Loucy (cell line): ENCODE measurements around the gene MPO.
A peak's percentile ranks its signal among the peaks of the same experiment; 100 is the strongest.

ENCODE experiments used
- H2AFZ ChIP-seq: fragments of 200-600 bp; sonication (generic); 2 replicates; pipeline ENCODE4 v1.6.0; 2016; ENCODE audit warnings: antibody characterized with exemption, mild to moderate bottlenecking, low read length, moderate library complexity
- H3F3A ChIP-seq: fragments of 200-600 bp; 2 replicates; pipeline ENCODE4 v1.6.0; 2016; ENCODE audit warnings: antibody characterized with exemption, low read depth, mild to moderate bottlenecking
- H3K27me3 ChIP-seq: fragments of 200-600 bp; sonication (generic); 2 replicates; pipeline ENCODE4 v1.6.1; 2014; ENCODE audit warnings: low read length, mild to moderate bottlenecking; ENCODE audit not compliant: insufficient read depth, poor library complexity, severe bottlenecking
- H3K36me3 ChIP-seq: fragments of 200-600 bp; sonication (generic); 2 replicates; pipeline ENCODE4 v1.6.1; 2016; ENCODE audit warnings: low read length; ENCODE audit not compliant: insufficient read depth
- H3K4me1 ChIP-seq: fragments of 200-600 bp; sonication (generic); 2 replicates; pipeline ENCODE4 v1.5.1; 2014; ENCODE audit warnings: low read length, mild to moderate bottlenecking; ENCODE audit not compliant: insufficient read depth, poor library complexity, severe bottlenecking
- H3K4me2 ChIP-seq: fragments of 200-600 bp; sonication (generic); 2 replicates; pipeline ENCODE4 v1.6.0; 2014; ENCODE audit warnings: antibody characterized with exemption, low read length, low read depth, mild to moderate bottlenecking; ENCODE audit not compliant: poor library complexity, severe bottlenecking
- H3K4me3 ChIP-seq: fragments of 200-600 bp; sonication (generic); 2 replicates; pipeline ENCODE4 v1.5.1; 2014; ENCODE audit warnings: low read length, mild to moderate bottlenecking, mixed read lengths; ENCODE audit not compliant: poor library complexity, severe bottlenecking
- H3K79me2 ChIP-seq: fragments of 200-600 bp; sonication (generic); 2 replicates; pipeline ENCODE4 v1.6.1; 2014; ENCODE audit warnings: low read length; ENCODE audit not compliant: insufficient read depth
- H3K9ac ChIP-seq: fragments of 200-600 bp; sonication (generic); 2 replicates; pipeline ENCODE4 v1.6.0; 2014; ENCODE audit warnings: mild to moderate bottlenecking, low read depth, low read length, moderate library complexity; ENCODE audit not compliant: poor library complexity, severe bottlenecking
- H3K9me2 ChIP-seq: fragments of 200-600 bp; sonication (generic); replicated peaks from 2 replicates; pipeline ENCODE4 v1.6.1; 2016; ENCODE audit warnings: low read depth, low read length, mixed read lengths
- H3K9me3 ChIP-seq: fragments of 200-600 bp; sonication (generic); 2 replicates; pipeline ENCODE4 v1.6.1; 2014; ENCODE audit warnings: mild to moderate bottlenecking, antibody characterized with exemption, low read length, low read depth; ENCODE audit not compliant: insufficient read depth
- H4K20me1 ChIP-seq: fragments of 200-600 bp; sonication (generic); 2 replicates; pipeline ENCODE4 v1.6.0; 2014; ENCODE audit warnings: antibody characterized with exemption, low read length, mild to moderate bottlenecking; ENCODE audit not compliant: insufficient read depth, poor library complexity, severe bottlenecking
- CTCF ChIP-seq: fragments of 200-600 bp; sonication (generic); conservative IDR thresholded peaks from 2 replicates; pipeline ENCODE4 v1.5.1; 2014; ENCODE audit warnings: mild to moderate bottlenecking, antibody characterized with exemption, low read length
- EZH2phosphoT487 ChIP-seq: fragments of 200-600 bp; IDR thresholded peaks from 2 replicates; pipeline ENCODE4 v1.6.1; 2018; ENCODE audit warnings: antibody characterized with exemption, mild to moderate bottlenecking, moderate library complexity, borderline replicate concordance

Gene MPO

GRCh38 chr17:58280480-58281217 lies at the start of gene MPO:
Gene MPO (minus strand): TSS chr17:58280935. CDS start chr17:58280758, 177 bp downstream.
- H3K9ac ChIP-seq = peak within 1 kb of the TSS; percentile 7
- H3K9me2 ChIP-seq = no peaks in the 10 kb centered on the region
- no peaks in the 10 kb centered on the region for H4K20me1 ChIP-seq
- no peaks in the 10 kb centered on the region for H3K27me3 ChIP-seq
- H3K79me2 ChIP-seq = no peaks in the 10 kb centered on the region
- TF ChIP-seq EZH2phosphoT487 (no peak), CTCF (no peak)
- peak within 1 kb of the TSS; percentile 42 for H3K4me3 ChIP-seq
- peaks cover 49% of the 10 kb centered on the region for H3K4me1 ChIP-seq
- H3K9me3 ChIP-seq = no peaks in the 10 kb centered on the region
- no peak within 1 kb of the TSS for H2AFZ ChIP-seq
- H3F3A ChIP-seq = no peaks in the 10 kb centered on the region
- peak within 1 kb of the TSS; percentile 69 for H3K4me2 ChIP-seq
- no peaks in the 10 kb centered on the region for H3K36me3 ChIP-seq

- H2AFZ ChIP-seq = no peak overlapping the region
- H3K4me1 ChIP-seq = peaks cover 44% of the 10 kb centered on the region
- H3K9me3 ChIP-seq = no peaks in the 10 kb centered on the region
- H3K36me3 ChIP-seq = peaks cover 42% of the 10 kb centered on the region
- H3K9me2 ChIP-seq = no peaks in the 10 kb centered on the region
- peak overlapping the region; percentile 99 for H3K9ac ChIP-seq
- peaks cover 69% of the 10 kb centered on the region for H4K20me1 ChIP-seq
- peaks cover 95% of the 10 kb centered on the region for H3K79me2 ChIP-seq
- peaks cover 29% of the 10 kb centered on the region for H3F3A ChIP-seq
- H3K4me2 ChIP-seq = peak overlapping the region; percentile 90
- peak overlapping the region; percentile 99 for H3K4me3 ChIP-seq
- TF ChIP-seq CTCF = no peak
- no peak for TF ChIP-seq EZH2phosphoT487
- H3K27me3 ChIP-seq = peaks cover 24% of the 10 kb centered on the region
Observed at GRCh38 chr17:58329810-58330537, 49.2 kb upstream of the MPO start.

- Histone ChIP-seq H3K27me3 (peaks cover 24% of the 10 kb centered on the region), H3F3A (peaks cover 21% of the 10 kb centered on the region), H3K9ac (peak overlapping the region; percentile 99), H3K9me2 (no peaks in the 10 kb centered on the region), H2AFZ (no peak overlapping the region), H4K20me1 (peaks cover 75% of the 10 kb centered on the region), H3K9me3 (no peaks in the 10 kb centered on the region), H3K4me1 (peaks cover 36% of the 10 kb centered on the region), H3K4me2 (peak overlapping the region; percentile 90), H3K36me3 (peaks cover 42% of the 10 kb centered on the region), H3K79me2 (peaks cover 89% of the 10 kb centered on the region), H3K4me3 (peak overlapping the region; percentile 99)
- TF ChIP-seq EZH2phosphoT487 = no peak
- peak; percentile 62 for TF ChIP-seq CTCF
Observed at GRCh38 chr17:58329035-58329809, 48.5 kb upstream of the MPO start.
